ENCODE results near the gene APOC3.
"Not testable (repeated sequence)": the region's sequence is repeated elsewhere in the genome, so short reads cannot be mapped to it uniquely, and the experiment has no call there.

The APOC3 gene

DNA sequence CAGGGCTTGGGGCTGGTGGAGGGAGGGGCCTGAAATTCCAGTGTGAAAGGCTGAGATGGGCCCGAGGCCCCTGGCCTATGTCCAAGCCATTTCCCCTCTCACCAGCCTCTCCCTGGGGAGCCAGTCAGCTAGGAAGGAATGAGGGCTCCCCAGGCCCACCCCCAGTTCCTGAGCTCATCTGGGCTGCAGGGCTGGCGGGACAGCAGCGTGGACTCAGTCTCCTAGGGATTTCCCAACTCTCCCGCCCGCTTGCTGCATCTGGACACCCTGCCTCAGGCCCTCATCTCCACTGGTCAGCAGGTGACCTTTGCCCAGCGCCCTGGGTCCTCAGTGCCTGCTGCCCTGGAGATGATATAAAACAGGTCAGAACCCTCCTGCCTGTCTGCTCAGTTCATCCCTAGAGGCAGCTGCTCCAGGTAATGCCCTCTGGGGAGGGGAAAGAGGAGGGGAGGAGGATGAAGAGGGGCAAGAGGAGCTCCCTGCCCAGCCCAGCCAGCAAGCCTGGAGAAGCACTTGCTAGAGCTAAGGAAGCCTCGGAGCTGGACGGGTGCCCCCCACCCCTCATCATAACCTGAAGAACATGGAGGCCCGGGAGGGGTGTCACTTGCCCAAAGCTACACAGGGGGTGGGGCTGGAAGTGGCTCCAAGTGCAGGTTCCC is at the start of gene APOC3:
TSS of gene APOC3 (plus strand) at position 383 of the 659 bp plus-strand sequence. CDS start 676 bp downstream, outside the sequence.
- no peak for DNase-seq

DNA sequence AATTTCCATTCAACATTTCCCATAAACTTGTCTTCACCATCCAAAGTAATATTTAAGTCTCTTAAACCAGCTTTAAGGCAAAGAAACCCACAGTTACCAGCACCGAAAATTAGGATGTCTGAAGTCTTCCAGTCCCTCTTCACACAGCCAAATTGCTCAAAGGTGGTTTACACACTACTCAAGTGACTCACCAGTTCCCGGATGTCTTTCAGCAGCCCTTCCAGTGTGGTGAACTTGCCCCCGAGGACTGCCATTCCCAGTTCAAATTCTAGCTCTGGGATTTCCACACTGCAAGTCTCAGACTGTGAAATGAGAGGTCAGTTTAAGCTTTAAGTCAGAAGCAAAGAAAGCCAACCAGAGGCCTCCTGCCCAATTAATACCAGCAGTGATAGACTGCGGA is 47.0 kb upstream of the APOC3 start:
- no peak for DNase-seq

DNA sequence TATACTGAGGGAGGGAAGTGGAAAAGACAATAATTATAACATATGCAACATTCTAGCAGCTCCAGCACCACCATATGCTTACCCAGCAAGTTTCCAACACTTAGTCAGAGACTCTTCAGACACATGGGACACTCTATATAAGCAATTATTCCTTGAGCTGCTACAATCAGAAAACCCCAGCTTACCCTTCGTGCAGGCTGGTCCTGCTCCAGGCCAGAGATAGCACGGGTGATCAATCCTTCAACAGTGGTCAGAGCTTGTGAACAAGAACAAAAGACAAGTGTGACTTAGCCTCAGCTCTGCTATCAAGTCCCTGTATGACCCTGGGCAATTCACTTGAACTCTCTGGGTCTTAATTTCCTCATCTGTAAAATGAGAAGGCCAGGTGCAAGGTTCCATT is 43.4 kb upstream of the APOC3 start:
- DNase-seq, result no peak

DNA sequence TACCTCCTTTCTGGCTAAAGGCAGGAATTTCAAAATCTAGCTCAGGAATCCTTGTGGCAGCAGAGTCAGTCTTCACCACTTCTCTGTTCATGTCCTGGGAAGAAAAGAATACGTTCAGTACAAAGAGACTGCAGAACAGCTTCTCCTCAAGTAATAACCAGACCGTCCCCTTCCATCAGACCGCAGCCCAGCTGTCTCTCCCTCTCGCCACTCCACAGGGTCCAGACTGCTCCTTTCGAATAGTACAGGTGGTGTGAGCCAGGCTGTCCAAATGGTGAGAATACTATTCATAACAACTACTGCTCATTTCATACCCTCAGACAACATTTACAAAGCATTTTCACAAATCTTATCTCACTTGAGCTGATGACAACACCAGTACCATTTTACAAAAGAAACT is 42.7 kb upstream of the APOC3 start:
- no peak for DNase-seq

DNA sequence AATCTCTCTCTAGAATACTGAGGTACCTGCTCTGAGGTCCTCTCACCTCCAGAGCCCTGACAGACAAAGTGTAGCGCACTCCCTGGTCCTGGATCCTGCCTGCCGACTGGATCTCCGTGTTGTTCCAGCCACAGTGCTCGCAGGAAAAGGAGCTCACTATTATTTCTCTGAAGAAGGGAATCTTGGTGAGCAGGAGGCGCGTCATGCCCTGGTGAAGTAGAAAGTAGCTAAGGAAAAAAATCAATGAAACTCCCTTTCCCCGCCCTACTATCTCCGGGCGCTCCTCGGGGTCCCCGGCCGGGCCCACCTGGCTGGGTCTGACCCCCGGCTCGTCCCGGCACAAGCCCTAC is 42.3 kb upstream of the APOC3 start:
- no peak for DNase-seq

DNA sequence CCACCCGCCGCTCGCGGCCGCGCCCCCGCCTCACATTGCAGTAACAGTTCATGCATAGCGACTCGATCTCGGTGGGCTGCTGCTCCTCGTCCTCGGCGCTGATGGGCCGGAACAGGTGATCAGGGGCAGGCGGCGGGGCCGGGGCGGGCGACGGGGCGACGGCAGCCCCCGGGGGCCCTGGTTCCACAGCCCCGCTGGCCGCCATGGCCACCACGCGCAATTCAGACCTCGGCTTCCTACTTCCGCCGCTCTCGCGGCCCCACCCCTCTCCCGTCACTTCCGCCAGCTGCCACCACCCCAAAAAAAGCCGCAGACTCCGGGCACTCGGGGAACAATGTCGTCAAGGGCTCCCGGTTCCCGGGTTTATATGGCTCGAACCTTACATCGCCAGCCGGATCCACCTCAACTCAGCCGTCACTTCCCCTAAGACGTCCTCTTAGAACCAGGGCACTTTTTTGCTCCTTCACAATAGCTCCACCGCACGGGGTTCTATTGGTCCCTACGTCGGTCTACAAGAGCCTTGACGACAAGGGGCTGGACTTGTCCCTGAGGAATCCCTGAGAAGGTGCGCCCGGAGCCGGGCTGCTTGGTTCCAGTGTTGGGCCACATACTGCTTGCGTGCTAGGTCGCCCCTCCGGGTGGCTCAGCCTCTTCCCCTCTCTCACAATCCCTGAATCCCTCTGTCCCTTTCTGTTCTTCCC is 41.8 kb upstream of the APOC3 start, which contains the start of gene ZPR1:
TSS of gene ZPR1 (minus strand) at position 238 of the 701 bp plus-strand sequence. CDS start at position 205, 33 bp downstream.
- DNase-seq, result peak; percentile 55 to 59

DNA sequence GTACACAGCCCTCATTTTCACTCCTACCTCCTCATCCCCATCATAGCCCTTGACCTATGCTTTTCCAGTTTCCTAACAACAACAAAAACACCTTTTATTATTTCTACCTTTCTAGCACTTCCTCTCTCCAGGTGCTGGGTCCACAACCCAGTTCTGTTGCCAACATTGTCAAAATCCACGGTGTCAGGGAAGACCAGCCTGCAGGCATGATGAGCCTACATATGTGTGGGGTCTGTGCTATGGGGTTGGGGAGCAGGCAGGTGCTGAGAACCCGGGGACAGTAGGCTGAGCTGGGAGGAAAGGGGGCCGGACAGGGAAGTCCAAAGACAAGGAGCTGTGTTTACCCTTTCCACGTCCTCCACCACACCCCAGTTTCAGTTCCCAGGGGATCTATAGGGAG is 41.2 kb upstream of the APOC3 start:
- no peak for DNase-seq

DNA sequence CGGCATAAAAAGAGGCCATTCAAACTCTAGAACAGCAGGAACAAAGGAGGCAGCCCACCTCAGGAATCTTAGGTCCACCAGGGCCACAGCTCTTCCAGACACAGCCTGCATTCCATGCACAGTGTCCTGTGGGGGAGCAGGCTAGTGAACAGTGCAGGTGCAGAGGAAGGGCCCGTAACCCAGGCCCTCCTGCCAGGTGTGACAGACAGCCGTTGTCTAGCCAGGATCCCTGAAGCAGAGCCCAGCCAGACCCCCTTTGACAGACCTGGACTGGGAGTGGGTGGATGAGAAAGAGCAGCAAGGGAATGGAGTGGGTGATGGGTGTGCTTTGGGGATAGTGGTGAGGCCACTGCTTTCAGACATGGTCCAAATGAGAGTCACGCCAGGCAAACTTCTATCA is 40.7 kb upstream of the APOC3 start:
- DNase-seq, result no peak

DNA sequence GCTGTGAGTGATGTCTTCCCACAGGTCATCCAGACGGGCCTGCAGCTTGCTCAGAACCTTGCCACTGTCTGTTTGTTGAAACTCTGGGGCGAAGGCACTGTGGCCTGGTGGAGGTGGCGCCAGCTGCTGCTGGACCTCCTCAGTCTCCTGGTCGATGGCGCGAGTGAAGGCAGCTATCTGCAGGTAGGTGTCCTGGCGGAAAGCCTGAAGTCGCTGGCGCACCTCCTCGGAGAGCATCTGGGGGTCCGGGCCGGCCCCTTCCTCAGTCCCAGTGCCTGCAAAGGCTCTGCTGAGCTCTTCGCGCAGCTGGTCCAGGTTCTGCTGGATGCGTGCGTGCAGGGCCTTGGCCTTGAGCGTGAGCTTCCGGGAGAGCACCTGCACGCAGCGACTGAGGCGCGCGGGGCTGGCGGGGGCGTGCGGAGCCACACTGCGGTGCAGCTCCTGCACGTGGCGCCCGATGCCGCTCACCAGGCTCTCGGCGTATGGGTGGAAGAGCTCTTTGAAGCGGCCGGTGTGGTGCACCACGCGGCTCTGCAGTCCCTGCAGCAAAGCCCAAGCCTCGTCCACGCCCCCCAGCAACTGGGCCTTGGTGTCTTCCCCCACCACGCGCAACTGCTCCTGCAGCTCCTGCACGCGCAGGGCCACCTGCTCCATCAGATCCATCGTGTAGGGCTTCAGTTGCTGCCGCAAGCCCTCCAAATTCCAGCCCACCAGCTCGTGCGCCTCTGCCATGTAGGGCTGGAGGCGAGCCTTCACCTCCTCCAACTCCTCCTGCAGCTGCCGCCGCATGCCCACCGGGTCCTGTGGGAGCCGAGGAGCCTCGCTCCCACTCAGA is 39.3 kb upstream of the APOC3 start:
- DNase-seq, result no peak

DNA sequence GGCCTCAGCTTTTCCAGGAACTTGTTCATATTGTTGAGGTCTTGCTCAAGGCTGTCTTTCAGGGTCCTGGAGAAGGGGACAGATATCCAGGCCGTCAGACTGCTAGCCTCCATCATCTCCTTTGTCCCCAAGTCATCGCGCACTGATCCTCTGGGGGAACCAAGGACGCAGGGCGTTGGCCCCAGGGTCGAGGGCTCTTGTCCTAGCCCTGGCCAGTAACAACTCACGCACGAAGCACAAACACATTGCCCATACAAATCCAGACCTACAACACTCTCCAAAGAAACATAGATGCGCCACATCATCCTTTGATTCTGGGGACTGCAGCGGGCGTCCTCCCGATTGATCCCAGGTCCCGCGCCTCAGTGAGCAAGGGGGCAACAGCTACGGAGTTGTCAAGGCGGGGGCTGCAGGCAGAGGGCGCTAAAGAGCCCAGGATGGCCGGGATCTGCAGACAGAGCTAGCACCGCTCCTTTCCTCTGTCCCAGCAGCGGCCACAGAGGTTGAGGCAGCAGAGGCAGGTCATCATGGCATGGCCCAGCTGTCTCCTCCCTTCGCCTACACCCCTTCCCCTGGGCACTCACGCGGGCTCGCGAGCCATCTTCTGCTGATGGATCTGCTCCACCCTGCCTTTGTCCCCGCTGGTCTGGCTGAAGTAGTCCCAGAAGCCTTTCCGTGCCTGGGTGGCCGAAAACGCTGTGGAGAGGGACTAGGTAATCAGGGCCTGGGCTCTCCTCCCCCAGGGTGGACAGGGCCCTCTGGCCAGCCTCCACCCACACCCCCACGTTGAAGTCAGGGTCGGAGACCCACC is 38.5 kb upstream of the APOC3 start:
- peak; percentile 34 to 64 for DNase-seq

DNA sequence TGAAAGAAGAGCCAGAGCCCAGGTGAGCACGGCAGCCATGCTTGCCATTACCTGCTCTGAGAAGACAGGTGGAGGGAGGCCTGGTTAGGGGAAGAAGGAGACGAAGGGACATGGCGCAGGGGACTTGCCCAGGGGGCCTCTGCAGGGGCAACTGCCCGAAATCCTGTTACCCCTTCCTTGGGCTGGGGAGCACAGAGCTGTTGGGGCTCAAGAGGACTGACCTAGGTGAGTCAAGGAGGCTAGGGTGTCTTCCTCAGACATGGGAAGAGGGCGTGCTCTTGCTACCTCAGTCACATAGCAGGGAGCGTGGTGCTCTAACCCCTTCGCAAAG is 37.9 kb upstream of the APOC3 start, which contains the start of gene APOA5:
TSS of gene APOA5 (minus strand) at position 67 of the 331 bp plus-strand sequence. CDS start at position 48, 19 bp downstream.
- no peak for DNase-seq

DNA sequence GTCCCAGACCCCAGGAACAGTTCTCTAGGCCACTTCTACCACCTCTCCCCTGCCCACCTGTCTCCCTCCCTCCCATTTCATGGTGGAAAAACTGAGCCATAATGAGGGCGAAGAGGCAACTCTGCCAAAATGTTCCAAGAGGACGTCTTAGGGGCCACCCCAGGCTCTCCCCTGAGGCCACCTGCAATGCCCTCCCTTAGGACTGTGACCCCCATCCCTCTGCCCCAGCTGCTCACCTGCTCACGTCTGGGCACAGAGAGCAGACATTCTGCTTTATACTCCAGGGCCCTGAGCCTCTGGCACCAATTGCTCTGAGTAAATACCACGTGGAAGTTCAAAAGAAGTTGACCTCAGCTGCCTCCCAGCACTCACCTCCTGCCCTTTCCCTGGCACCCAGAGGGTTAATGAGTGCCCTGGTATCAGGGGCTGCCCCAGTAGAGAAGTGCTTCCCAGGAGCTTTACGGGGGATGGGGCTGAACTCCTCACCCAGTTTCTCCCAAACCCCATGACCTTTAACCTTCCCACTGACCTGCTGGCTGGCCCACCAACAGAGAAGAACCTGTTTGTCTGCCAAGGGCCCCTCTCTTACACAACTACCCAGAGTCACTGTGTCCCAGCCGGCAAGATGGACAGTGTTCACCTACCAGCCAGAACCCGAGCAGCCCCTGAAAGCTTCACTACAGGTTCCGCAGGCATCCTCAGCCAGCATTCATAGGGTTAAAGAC is 37.4 kb upstream of the APOC3 start:
- DNase-seq, result no peak

DNA sequence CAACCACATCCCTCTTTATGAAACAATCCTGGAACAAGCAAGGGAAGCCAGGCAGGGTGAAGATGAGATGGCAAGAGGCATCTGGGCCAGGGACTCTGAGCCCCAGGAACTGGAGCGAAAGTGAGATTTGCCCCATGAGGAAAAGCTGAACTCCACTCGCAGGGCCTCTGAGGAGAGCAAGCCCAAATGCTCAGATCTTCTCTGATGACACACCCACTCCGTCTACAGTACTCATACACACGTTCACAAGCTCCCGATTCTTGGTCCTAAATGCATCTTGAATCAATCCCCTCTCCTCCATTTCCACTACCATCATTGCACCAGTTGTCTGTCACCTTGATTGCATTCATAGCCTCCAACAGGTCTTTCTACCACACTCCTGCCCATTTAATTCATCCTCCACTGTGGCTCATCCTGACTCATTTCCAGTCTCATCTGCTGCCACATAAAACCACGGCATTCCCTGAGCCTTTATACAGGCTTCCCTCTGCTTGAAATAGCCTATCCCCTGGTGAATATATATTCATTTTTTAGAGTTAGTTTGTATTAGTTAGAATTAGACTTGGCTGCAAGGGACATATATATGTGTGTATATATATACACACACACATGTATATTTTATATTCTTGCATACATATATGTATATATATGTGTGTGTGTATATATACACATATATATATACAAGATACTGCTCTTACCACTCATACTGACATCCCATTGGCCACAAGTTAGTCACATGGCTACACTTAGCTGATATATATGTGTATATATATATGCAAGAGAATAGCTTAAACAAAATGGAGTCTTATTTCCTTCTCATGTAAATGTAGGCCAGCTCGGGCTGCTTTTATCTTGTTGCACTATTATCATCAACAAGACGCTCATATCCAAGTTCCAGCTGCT is 36.6 kb upstream of the APOC3 start:
- DNase-seq, result no peak

DNA sequence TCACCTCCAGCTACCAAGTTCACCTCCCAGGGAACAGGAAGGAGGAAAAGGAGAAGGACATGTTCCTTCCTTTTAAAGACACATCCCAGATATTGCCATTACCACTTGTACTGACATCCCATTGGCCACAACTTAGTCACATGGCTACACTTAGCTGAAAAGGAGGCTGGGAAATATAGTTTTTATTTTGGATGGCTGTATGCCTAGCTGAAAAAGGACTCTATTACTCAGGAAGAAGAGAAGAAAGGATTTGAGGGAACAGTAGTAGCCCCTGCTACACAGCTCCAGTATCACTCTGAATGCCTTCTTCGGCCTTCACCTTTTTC is 36.0 kb upstream of the APOC3 start:
- no peak for DNase-seq

DNA sequence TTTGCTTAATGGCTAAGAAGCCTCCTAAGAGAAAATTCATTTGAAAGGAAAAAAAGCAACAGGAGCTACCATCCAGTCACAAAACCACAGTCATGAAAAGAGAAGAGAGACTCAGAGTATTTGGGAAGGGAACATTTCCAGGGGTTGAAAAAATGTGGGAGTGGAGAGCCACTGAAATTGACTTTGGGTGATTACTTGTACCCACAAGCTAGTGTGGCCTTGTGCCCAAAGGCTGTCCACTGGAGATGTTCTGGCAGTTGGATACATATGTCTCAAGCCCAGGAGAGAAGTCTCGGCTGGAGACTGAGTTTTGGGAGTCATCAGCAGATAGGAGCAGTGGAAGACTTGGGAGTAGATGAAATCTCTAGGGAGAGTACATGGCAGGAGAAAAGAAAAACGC is 34.9 kb upstream of the APOC3 start:
- DNase-seq, result no peak

DNA sequence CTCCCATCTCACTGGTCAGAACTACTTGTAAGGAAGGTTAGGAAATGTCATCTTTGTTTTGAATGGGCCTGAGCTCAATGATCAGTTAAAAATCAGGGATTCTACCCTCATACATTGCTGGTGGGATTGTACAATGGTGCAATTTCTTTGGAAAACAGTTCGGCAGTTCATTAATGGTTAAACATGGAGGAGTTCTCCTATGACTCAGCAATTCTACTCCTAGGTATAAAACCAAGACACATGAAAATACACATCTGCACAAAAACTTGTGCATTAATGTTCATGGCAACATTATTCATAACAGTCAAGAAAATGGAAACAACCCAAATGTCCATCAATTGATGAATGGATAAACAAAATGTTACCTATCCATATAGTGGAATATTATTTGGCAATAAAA is 33.2 kb upstream of the APOC3 start:
- no peak for DNase-seq

DNA sequence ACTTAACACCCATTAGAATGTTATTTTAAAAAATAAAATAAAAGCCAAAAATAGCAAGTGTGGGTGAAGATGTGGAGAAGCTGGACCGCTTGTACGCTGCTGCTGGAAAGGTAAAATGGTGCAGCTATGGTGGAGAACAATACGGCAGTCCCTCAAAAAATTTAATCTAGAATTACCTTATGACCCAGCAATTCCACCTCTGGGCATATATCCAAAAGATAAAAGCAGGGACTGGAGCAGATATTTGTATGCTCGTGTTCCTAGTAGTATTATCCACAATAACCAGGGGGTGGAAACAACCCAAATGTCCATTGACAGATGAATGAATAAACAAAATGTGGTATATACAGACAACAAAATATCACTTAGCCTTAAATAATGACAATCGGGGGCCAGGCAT is 31.9 kb upstream of the APOC3 start:
- DNase-seq, result no peak

DNA sequence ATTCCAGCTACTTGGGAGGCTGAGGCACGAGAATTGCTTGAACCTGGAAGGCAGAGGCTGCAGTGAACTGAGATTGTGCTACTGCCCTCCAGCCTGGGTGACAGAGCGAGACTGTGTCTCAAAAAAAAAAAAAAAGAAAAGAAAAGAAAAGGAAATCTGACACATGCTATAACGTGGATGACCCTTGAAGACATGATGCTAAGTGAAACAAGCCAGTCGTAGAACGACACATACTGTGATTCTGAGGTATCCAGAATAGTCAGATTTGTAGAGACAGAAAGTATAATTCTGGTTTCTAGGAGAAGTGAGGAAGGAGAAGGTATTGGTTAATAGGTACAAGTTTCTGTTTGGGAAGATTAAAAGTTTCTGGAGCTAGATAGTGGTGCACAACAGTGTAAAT is 31.3 kb upstream of the APOC3 start:
- DNase-seq, result no peak

DNA sequence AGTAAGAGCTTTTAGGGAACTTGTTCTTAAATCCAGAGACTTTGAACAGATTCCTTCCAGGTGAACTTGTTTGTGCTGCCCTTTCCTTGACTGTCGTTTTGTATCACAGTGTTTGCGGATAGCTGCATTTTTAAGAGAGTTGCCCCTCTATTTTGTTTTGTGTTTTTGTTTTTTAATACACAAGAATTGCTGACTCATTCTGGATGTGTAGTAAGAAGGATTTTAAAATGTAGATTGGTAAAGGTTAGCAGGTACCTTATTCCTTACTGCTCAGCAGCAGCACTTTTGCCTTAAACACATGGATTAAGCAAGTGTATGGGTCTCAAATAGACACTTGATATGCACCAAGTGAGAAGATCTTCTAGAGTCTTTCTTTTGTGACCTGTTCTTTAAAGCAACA is 29.1 kb upstream of the APOC3 start:
- no peak for DNase-seq

DNA sequence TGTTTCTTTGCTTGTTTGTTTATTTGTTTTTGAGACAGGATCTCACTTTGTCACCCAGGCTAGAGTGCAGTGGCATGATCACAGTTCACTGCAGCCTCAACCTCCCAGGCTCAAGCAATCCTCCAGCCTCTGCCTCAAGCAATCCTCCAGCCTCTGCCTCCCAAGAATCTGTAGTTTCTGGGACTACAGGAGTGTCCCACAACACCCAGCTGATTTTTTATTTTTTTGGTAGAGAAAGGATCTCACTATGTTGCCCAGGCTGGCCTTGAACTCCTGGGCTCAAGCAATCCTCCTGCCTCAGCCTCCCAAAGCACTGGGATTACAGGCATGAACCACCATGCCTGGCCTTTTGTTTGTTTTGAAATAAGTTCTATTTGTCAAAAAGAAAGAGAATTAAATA is 28.0 kb upstream of the APOC3 start:
- not testable (repeated sequence) for DNase-seq

DNA sequence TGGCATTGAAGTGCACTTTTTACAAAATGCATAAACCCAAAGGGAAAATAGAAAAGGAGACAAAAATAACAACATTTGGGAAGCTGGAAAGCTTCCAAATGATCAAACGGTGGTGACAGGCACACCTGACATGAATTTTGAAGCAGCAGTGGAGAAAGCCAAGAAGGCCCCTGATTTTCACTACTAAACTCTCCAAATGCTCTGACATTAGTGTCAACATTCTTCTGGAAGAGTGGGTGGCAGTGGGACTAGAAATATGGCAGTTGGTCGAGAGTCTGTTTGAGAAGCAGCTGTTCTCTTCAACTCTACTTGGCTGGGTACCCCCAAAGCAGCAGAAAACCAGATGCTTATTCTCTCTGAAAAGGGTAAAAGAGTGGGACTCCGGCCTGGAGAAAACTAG is 25.7 kb upstream of the APOC3 start:
- DNase-seq, result no peak
